ENCODE measurements around the gene MNDA.

The MNDA gene

GRCh38 chr1:158830904-158831507, at the start of gene MNDA:
Gene MNDA (plus strand): TSS chr1:158831351. CDS start chr1:158842154, 10,803 bp downstream.
- no peak for DNase-seq (ENCODE audit: low read depth)

- peak; percentile 6 for DNase-seq (ENCODE audit: low read depth)
These were observed 37.5 kb upstream of the MNDA start for GRCh38 chr1:158793604-158794003.

- DNase-seq (ENCODE audit: low read depth), result no peak
These were observed 36.9 kb upstream of the MNDA start for GRCh38 chr1:158794247-158794646.

- no peak for DNase-seq (ENCODE audit: low read depth)
These were observed 32.6 kb upstream of the MNDA start for GRCh38 chr1:158798531-158798930.

GRCh38 chr1:158799689-158800088, 31.5 kb upstream of the MNDA start:
- peak; percentile 39 for DNase-seq (ENCODE audit: low read depth)

GRCh38 chr1:158800526-158800925, 30.6 kb upstream of the MNDA start:
- no peak for DNase-seq (ENCODE audit: low read depth)

GRCh38 chr1:158801396-158801795, 29.8 kb upstream of the MNDA start:
- no peak for DNase-seq (ENCODE audit: low read depth)

- no peak for DNase-seq (ENCODE audit: low read depth)
These were observed 27.5 kb upstream of the MNDA start for GRCh38 chr1:158803678-158804077.

GRCh38 chr1:158806916-158807536, 24.1 kb upstream of the MNDA start:
- peak; percentile 75 for DNase-seq (ENCODE audit: low read depth)

- no peak for DNase-seq (ENCODE audit: low read depth)
These were observed 21.9 kb upstream of the MNDA start for GRCh38 chr1:158809256-158809655.

- DNase-seq (ENCODE audit: low read depth), result no peak
These were observed 21.3 kb upstream of the MNDA start for GRCh38 chr1:158809862-158810261.

- DNase-seq (ENCODE audit: low read depth), result no peak
These were observed 20.8 kb upstream of the MNDA start for GRCh38 chr1:158810311-158810710.

- DNase-seq (ENCODE audit: low read depth), result no peak
These were observed 18.8 kb upstream of the MNDA start for GRCh38 chr1:158812336-158812735.

- DNase-seq (ENCODE audit: low read depth), result no peak
These were observed 18.0 kb upstream of the MNDA start for GRCh38 chr1:158813164-158813563.

GRCh38 chr1:158814970-158815369, 16.2 kb upstream of the MNDA start:
- no peak for DNase-seq (ENCODE audit: low read depth)

- DNase-seq (ENCODE audit: low read depth), result no peak
These were observed 12.6 kb upstream of the MNDA start for GRCh38 chr1:158818560-158818959.

- peak; percentile 74 for DNase-seq (ENCODE audit: low read depth)
These were observed 12.1 kb upstream of the MNDA start for GRCh38 chr1:158818975-158819431.

- DNase-seq (ENCODE audit: low read depth), result peak; percentile 92
These were observed 11.4 kb upstream of the MNDA start for GRCh38 chr1:158819461-158820443.

- no peak for DNase-seq (ENCODE audit: low read depth)
These were observed 9.4 kb upstream of the MNDA start for GRCh38 chr1:158821723-158822122.

GRCh38 chr1:158830074-158830677, 975 bp upstream of the MNDA start:
- DNase-seq (ENCODE audit: low read depth), result no peak

- peak; percentile 1 for DNase-seq (ENCODE audit: low read depth)
These were observed 2.1 kb downstream of the MNDA start for GRCh38 chr1:158833264-158833663.

- DNase-seq (ENCODE audit: low read depth), result no peak
These were observed 4.9 kb downstream of the MNDA start for GRCh38 chr1:158836038-158836437.
